GM19099 (cell line): ENCODE data around the gene MAP2K1.

ENCODE experiments used
- POLR2A ChIP-seq: IDR thresholded peaks from 3 replicates; pipeline ENCODE4 v1.6.1; 2011; ENCODE audit warnings: low read depth; ENCODE audit not compliant: insufficient read length; ENCODE audit errors: extremely low read depth

Gene MAP2K1

GRCh38 chr15:66390678-66391077 is 4.0 kb downstream of the MAP2K1 start:
- no peak for TF ChIP-seq POLR2A

DNA sequence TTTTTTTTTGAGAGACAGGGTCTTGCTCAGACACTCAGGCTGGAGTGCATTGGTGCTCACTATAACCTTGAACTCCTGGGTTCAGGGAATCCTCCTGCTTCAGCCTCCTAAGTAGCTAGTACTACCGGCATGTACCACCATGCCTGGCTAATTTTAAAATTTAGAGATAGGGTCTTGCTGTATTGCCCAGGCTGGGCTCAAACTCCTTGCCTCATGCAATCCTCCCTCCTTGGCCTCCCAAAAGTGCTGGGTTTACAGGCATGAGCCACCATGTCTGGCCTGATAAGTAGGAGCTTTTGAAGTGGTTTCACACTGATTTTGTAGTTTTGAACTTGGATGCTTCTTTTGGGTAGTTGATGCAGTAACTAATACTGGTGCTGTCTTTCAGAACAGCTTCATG is 7.8 kb downstream of the MAP2K1 start:
- no peak for TF ChIP-seq POLR2A

DNA sequence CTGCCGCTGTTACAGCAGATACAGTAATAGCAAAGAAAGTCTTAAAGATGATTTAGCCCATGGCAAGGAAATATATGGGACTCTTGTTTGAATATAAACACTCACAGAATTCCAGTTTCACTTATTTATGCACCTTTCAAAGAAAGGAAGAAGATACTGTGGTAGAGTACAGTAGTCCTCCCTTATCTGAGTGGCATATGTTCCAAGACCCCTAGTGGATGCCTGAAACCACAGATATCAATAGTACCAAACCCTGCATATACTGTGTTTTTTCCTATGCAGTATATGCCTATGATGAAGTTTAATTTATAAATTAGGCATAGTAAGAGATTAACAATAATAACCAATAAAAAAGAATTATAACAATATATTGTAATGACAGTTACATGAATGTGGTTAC is 8.2 kb downstream of the MAP2K1 start:
- TF ChIP-seq POLR2A, result no peak

DNA sequence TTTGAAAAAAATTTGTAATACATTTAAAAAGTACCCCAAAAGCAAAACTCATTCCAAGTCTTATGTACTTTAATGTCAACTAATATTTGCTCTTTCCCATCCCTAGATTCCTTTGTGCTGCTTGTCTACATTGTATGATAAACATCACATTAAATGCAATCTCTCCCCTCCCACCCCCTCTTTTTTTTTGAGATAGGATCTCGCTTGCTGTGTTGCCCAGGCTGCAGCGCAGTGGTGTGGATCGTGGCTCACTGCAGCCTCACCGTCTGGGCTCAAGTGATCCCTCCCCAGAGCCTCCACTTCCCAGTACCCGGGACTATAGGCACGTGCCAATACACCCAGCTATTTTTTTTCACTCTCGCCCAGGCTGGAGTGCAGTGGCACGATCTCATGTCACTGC is 12.6 kb downstream of the MAP2K1 start:
- TF ChIP-seq POLR2A, result no peak

DNA sequence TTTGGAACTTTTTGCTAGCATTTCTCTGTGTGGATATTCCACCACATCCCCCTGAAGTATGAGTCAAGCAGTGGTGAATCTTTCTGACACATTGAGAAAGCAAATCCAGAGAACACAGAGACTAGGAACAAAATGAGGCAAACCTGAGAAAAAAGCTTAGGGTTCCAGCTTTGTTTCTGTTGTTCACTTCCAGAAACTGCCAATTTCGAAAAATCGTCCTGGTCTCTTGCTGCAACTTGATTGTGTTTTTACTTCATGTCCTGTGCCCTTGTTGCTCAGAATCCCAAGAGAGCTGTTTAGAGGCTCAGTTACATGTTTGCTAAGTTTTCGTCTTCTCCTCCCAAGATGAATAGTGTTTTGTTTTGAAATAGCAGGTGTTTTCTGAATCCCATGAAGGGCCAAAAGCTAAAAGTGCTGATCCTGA is 13.7 kb downstream of the MAP2K1 start:
- TF ChIP-seq POLR2A, result no peak

GRCh38 chr15:66401130-66402021 is 14.7 kb downstream of the MAP2K1 start:
- TF ChIP-seq POLR2A, result no peak

- no peak for TF ChIP-seq POLR2A
Observed at GRCh38 chr15:66402761-66403284, 16.1 kb downstream of the MAP2K1 start.

- TF ChIP-seq POLR2A, result no peak
Observed at GRCh38 chr15:66403323-66403722, 16.6 kb downstream of the MAP2K1 start.

- no peak for TF ChIP-seq POLR2A
Observed at GRCh38 chr15:66404122-66404521, 17.4 kb downstream of the MAP2K1 start.

- TF ChIP-seq POLR2A, result no peak
Observed at GRCh38 chr15:66404532-66404931, 17.8 kb downstream of the MAP2K1 start.

- no peak for TF ChIP-seq POLR2A
Observed at GRCh38 chr15:66405007-66405406, 18.3 kb downstream of the MAP2K1 start.

GRCh38 chr15:66405615-66406014 is 18.9 kb downstream of the MAP2K1 start:
- no peak for TF ChIP-seq POLR2A

- no peak for TF ChIP-seq POLR2A
Observed at GRCh38 chr15:66408254-66408653, 21.5 kb downstream of the MAP2K1 start.

- no peak for TF ChIP-seq POLR2A
Observed at GRCh38 chr15:66408675-66409282, 22.1 kb downstream of the MAP2K1 start.

GRCh38 chr15:66409565-66410108 is 22.9 kb downstream of the MAP2K1 start:
- no peak for TF ChIP-seq POLR2A

DNA sequence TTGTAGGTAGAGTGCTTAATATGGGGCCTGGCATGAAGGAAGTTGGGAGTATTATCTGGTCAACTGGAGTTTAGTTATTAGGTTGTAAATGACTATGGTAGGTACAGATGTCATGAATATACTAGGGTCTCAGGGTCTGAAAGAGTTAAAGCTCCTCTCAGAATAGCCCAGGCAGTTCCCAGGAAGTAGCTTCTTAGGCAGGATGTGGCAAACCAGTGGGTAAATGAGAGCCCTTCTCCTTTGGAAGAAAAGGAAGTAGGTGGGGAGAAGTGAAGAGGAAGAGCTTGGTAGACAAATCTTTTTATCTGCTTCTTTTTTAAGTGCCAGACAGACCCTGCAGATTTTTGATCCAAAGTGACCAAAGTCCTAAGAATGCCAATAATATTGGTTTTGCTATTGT is 24.5 kb downstream of the MAP2K1 start:
- no peak for TF ChIP-seq POLR2A
